Right lobe of liver (tissue), 4 donors: Measurements from ENCODE around the gene DZANK1.

Source experiments
- POLR2A ChIP-seq: fragments of 450-650 bp; IDR thresholded peaks from one replicate; pipeline ENCODE4 v1.6.1; 2017; ENCODE audit warnings: antibody characterized with exemption, mild to moderate bottlenecking
- TF ChIP-seq, protein P1 (sequence below), 4 donors: fragments of 200-600 bp in 3 of 4; fragments of 450-650 bp in 1 of 4; IDR thresholded peaks; one replicate each; pipeline versions ENCODE4 v1.5.1 to v1.8.0; 2016 to 2022; ENCODE audit warnings: antibody characterized with exemption in 4 of 4, mild to moderate bottlenecking in 2 of 4
- donor health status: DM: no; HTN: no; CAD: no.
- donor health status: DM: no; HTN: no; CAD: no.
- donor health status: DM: no; HTN: yes; CAD: no.

DNA sequence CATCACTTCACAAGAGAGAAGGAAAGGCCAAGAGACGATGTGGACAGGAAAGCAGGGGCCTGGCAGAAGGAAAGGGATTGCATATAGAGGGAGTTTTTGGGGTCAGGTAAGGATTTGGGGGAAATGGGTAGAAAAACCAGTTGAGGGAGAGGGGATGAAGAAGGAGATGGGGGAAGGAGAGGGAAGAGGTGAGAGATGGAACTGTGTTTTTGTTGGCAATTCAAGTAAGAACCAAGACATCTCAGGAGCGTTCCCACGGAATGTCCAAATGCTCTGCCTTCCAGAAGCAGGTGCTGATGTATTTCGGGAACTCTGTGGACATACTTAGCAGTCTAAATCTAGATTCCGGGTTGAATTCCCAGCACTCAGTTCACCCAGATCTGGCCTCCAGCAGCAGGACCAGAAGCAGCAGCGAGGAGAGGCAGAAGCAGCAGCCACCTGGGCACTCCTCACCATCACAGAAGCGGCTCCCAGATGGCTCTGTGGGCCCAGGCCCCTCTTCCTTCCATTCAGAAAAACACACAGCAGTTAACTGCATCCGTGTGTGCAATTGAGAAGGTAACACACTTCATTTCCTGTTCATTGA is 88.8 kb downstream of the DZANK1 start:
- TF ChIP-seq, protein P1, sequence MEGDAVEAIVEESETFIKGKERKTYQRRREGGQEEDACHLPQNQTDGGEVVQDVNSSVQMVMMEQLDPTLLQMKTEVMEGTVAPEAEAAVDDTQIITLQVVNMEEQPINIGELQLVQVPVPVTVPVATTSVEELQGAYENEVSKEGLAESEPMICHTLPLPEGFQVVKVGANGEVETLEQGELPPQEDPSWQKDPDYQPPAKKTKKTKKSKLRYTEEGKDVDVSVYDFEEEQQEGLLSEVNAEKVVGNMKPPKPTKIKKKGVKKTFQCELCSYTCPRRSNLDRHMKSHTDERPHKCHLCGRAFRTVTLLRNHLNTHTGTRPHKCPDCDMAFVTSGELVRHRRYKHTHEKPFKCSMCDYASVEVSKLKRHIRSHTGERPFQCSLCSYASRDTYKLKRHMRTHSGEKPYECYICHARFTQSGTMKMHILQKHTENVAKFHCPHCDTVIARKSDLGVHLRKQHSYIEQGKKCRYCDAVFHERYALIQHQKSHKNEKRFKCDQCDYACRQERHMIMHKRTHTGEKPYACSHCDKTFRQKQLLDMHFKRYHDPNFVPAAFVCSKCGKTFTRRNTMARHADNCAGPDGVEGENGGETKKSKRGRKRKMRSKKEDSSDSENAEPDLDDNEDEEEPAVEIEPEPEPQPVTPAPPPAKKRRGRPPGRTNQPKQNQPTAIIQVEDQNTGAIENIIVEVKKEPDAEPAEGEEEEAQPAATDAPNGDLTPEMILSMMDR (IDR thresholded peaks at IDR 0.05): no peak
- TF ChIP-seq POLR2A: no peak
